Measurements from ENCODE around the gene FHL2.

GRCh38 chr2:105421053-105421452 is 22.2 kb upstream of the FHL2 start:
- no peak for TF ChIP-seq CTCF (IDR thresholded peaks at IDR 0.05; ENCODE audit: extremely low read depth in 1 of 2, insufficient read depth in 1 of 2, low read depth in 1 of 2, low read length in 2 of 2)
- TF ChIP-seq POLR2A (IDR thresholded peaks at IDR 0.05; ENCODE audit: low read depth, low read length): no peak
- no peak for TF ChIP-seq EZH2 (IDR thresholded peaks at IDR 0.05; ENCODE audit: borderline replicate concordance, low read depth, low read length, severe bottlenecking)

Measured in endothelial cell of umbilical vein (primary cell).